ENCODE measurements around the gene MTAP.

- TF ChIP-seq EZH2 (IDR thresholded peaks at IDR 0.05; ENCODE audit: low read length, unreplicated experiment): no peak
- no peak for TF ChIP-seq CTCF (conservative IDR thresholded peaks at IDR 0.05; ENCODE audit: low read depth, low read length)
Observed at GRCh38 chr9:21836437-21837161, 34.2 kb downstream of the MTAP start.

All from PC-3 (cell line).